Non-pigmented ciliary epithelial cell (primary cell): Measurements from ENCODE around the gene ATXN1.
A peak's percentile ranks its signal among the peaks of the same experiment; 100 is the strongest.
"Not testable (repeated sequence)": the region's sequence is repeated elsewhere in the genome, so short reads cannot be mapped to it uniquely, and the experiment has no call there.

Experiments
- DNase-seq: peaks from one replicate; pipeline ENCODE4 v3.0.0-alpha.2; 2010; ENCODE audit warnings: low read depth

The ATXN1 gene

GRCh38 chr6:16639684-16640480, 121.4 kb downstream of the ATXN1 start:
- DNase-seq = peak; percentile 58

GRCh38 chr6:16637635-16638034, 123.6 kb downstream of the ATXN1 start:
- no peak for DNase-seq

DNA sequence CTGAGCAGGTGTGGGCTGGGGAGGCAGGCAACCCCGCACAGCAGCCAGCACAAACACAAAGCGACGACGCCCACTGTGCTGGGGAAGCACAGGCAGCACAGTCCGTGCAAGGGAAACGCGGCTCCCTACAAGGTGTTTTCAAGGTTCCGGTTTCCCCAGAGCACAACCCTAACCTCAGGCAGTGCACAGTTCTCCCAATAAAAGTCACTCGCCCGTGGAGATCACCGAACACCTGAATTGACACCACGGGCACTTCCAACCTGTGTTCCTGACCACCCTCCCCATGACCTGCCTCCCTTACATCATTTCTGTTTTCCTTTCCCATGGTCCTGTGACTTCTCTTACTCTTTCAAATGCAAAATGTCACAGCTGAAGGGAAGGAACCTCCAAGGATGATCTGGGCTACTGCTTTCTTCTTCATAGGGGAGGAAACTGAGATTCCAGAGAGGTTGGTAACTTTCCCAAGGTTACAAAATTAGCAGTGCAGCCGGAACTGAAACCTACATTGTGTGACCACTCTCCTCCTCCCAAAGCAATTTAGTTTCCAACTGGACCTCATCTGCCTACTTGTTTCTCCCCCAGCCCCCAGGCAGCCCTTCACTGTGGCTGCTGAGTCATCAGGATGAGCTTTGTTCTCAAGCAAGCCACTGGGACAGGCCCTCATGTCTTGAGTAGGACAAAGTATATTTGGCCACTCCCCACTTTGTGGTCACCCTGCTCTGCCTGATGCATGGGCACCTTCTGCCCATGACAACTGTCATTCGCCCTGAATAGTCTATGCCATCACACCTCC, 125.3 kb downstream of the ATXN1 start:
- DNase-seq = peak; percentile 52

DNA sequence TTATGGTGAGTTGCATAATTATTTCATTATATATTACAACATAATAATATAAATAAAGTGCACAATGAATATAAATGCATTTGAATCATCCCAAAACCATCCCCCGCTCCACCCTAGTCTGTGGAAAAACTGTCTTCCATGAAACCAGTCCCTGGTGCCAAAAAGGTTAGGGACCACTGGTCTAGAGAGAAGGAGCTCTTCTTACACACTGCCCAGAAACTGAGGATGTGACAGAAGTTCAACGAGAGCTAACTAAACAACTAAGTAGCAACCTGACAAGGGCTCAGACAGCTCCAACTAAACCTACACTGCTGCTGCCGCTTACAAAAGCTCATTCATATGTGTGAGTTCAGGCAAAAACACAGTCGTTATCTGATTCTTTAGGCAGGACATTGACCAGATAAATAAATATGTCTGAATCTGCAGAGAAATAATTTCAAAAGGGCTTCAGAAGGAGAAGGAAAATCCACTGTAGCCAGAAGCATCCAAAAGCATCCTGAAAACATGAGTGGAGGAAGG, 125.9 kb downstream of the ATXN1 start:
- DNase-seq = no peak

- DNase-seq = no peak
Measured at GRCh38 chr6:16634855-16635254, 126.4 kb downstream of the ATXN1 start.

DNA sequence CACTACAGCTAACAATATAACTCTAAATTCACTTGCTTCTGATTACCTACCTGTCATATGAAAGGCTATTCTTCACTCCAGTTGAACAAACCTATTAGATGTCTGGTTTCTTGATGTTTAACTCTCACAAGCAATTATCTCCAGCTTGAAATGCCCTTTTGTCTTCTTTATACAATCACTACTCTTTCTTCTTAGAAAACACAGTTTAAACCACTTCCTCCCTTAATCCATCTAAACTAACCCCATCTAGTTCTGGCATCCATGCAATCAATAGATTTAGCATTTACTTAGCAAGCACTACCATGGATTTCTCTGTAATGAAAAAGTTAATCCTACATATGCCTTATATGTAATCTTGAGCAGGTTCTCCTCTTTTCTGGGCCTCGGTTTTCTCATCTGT, 127.3 kb downstream of the ATXN1 start:
- no peak for DNase-seq

DNA sequence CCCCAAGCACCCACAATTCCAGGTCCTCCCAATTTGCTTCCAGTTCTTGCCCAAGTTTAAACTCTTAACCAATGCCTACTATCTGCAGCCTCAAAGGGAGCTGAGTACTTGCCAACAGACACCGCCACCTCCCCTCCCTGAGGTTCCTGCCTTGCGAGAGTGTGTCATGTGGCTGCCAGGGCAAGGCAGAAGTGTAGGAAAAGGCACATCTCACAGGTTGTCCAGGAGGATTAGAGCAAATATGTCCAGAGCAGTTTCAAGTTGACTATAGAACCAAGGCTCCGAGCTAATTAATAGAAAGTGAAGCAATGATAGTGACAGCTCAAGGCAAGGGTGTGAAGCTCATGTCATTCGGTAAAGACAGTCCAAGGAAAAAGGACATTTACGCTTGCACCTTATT, 127.8 kb downstream of the ATXN1 start:
- no peak for DNase-seq

DNA sequence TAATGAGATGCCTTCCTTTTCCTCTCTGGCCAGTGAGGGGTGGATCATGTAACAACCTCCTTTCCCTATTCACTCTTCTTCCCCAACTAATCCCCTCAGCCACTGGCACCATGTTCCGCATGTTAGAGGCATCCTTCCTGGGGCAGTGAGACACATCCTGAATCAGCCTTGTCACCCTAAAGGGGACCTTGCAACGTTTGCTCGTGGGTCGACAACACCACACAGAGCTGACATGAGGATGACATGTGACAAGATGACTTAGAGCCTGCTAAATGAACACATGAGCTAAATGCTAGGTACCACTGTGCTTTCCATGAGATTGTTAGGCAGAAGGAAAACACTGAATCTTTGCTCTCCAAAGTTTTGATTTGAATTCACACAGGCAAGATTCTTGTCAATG, 129.2 kb downstream of the ATXN1 start:
- no peak for DNase-seq

GRCh38 chr6:16630026-16630643, 131.1 kb downstream of the ATXN1 start:
- no peak for DNase-seq

GRCh38 chr6:16628580-16628979, 132.7 kb downstream of the ATXN1 start:
- DNase-seq = not testable (repeated sequence)

- DNase-seq = no peak
Measured at GRCh38 chr6:16626650-16627049, 134.6 kb downstream of the ATXN1 start.

DNA sequence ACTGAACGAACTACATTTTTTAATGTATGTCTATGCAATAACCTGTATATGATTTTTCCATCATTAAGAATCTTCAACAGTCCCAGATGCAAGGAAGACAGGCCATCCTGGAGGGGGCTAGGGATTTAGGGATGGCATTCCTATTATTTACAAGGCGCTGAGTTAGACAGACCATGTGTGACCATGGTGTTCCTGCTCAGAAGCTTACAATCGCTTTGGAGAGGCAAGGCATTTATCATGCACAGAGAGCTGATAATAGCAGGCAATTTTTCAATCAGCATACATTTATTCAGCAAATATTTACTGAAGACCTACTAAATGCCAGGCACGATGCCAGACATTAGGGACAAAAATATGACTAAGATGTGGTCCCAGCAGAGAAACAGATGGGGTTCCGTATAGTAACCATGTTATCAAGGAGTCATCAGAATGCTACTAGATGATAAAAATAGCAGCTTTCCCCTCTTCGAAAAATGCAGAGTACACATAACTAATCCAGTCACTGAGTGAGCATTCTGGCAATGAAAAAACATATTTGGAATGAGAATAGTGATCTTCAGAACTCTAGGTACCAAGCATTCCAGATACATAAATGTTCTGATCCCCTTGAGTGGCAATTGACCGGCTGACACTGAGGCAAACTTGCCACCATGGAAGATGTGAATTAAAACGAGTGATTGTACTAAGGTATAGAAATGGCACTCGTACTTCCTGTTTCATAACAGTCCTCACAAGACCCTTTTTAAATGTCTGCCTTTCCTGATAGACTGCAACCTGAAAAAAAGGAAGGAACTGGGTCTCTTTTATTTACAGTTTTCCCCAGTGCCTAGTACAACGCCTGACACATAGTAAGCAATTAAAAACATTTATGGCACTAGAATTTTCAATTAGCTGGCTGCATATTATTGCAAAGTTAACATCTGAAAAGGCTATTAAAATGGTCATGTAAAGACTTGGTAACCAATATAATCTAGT, 135.7 kb downstream of the ATXN1 start:
- no peak for DNase-seq

DNA sequence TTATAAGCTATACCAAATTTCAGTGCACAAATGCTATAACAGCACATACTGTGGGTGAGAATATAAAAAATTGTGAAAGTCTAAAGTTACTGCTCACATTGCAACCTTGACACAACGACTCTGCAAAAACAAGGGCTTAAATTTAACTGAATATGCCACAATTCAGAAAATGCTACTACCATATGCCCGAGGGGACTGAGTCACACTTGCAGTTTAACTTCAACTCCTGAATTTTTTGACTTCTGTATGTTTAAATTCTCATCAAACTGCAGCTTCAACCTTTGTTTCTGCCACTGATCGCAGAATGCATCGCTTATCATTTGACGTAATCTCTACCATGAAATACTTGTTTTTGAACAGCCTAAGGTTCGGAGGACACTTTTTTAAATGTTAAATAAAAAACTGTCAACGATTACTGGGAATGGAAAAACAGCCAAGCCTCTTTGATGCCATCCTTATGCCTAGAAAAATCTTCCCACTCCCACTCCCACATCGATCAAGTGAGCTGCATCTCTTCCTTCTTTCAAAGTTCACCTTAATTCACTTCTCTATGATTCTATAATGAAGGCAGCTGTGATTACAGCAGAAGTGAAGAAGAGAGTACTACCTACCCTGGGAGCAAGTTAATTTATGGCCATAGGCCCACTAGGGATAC, 136.5 kb downstream of the ATXN1 start:
- no peak for DNase-seq

GRCh38 chr6:16623731-16624130, 137.5 kb downstream of the ATXN1 start:
- no peak for DNase-seq

GRCh38 chr6:16623029-16623653, 138.1 kb downstream of the ATXN1 start:
- no peak for DNase-seq

GRCh38 chr6:16622193-16622592, 139.1 kb downstream of the ATXN1 start:
- no peak for DNase-seq

DNA sequence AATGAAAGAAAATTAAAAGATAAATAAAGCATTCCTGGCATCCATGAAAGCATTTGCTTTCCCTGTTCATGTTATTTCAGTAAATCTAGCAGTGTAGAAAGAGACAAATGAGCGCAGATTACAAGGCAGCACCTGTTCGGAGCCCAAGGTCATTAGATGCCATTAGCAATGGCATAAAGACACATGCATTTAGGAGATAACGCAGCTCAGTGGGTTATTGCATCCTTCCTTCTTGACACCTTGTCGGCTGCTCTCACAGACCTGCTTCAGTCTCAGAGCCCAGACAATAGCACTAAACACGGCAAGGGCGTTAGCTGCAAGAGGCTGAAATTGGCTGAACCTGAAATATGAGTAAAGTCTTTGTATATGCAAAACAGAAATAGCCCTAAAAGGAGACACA, 140.3 kb downstream of the ATXN1 start:
- DNase-seq = no peak

GRCh38 chr6:16619777-16620176, 141.5 kb downstream of the ATXN1 start:
- DNase-seq = no peak

GRCh38 chr6:16618962-16619361, 142.3 kb downstream of the ATXN1 start:
- DNase-seq = no peak

DNA sequence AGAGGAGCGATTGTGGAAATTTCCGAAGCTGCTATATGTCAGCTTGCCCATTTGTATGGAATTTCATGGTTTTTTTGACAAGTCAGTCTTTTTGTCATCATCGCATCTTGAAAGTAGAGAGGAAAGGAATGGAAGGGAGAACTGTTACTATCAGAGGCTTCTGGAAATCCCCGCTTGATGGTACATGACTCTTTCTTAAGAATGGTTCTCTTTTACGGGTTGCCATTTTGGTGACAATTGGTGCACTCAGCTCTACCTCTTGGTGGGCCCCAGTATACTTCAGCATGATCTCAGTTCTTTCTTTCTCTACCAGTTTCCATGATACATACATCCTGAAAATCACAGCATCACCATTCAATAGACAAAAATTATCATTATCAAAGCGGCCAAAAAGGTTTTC, 146.0 kb downstream of the ATXN1 start:
- DNase-seq = not testable (repeated sequence)
